SJSA1 (cell line): ENCODE data around the gene DDX49. TPM values are rescaled to one million over a fixed set of nuclear protein-coding genes. Genes with fewer than 3 reads are reported as not detected.

Experiments
- DNase-seq, 2 experiments: peaks; one replicate each; pipeline ENCODE4 v3.0.0-alpha.2; 2015 to 2020; ENCODE audit warnings: low spot score in 2 of 2, low read depth in 1 of 2
- H3K27ac ChIP-seq: fragments of 250-450 bp; sonication (Bioruptor Pico); 2 replicates; pipeline ENCODE4 v1.5.1; 2020; ENCODE audit warnings: mild to moderate bottlenecking, moderate library complexity
- H3K27me3 ChIP-seq: fragments of 250-450 bp; sonication (Bioruptor Pico); replicated peaks from 2 replicates; pipeline ENCODE4 v1.5.1; 2020; ENCODE audit warnings: mild to moderate bottlenecking, moderate library complexity
- H3K36me3 ChIP-seq: fragments of 250-450 bp; sonication (Bioruptor Pico); 2 replicates; pipeline ENCODE4 v1.5.1; 2020; ENCODE audit warnings: mild to moderate bottlenecking
- H3K4me1 ChIP-seq: fragments of 250-450 bp; sonication (Bioruptor Pico); replicated peaks from 2 replicates; pipeline ENCODE4 v1.6.1; 2021; ENCODE audit warnings: mild to moderate bottlenecking
- H3K4me3 ChIP-seq: fragments of 250-450 bp; sonication (Bioruptor Pico); 2 replicates; pipeline ENCODE4 v1.5.1; 2020; ENCODE audit warnings: mild to moderate bottlenecking
- H3K9me3 ChIP-seq: fragments of 250-450 bp; sonication (Bioruptor Pico); replicated peaks from 2 replicates; pipeline ENCODE4 v1.5.1; 2020; ENCODE audit warnings: mild to moderate bottlenecking
- total RNA-seq: library from RNA; depleted of rRNA; stranded (reverse); fragments of >200 nt; shearing (Covaris generic); gene quantifications from 2 replicates; pipeline ENCODE4 v1.2.3, GENCODE V29; 2014

Gene DDX49
- total RNA-seq, 1 experiment from 2014 or later: 105 TPM

DNA sequence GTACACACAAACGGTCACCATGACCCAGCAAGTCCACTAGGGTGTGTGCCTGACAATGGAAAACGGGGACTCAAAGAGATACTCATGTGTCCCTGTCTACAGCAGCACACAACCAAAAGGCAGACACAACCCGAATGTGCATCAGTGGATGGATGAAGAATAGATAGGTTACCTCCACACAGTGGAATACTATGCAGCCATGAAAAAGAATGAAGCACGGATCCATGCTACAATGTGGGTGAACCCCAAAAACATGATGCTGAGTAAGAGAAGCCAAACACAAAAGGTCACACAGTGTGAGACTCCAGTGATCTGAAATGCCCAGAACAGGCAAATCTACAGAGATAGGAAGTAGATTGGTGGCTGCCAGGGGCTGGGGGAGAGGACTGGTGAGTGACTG lies 32.5 kb upstream of the DDX49 start:
- DNase-seq: no peak
- Histone ChIP-seq H3K4me1 (no peaks in the 10 kb centered on the region), H3K4me3 (no peak overlapping the region), H3K36me3 (no peaks in the 10 kb centered on the region), H3K27me3 (0 out of 2 replicates have a peak, but pooled peaks cover 3% of the 10 kb centered on the region), H3K27ac (no peak overlapping the region), H3K9me3 (peaks cover 4% of the 10 kb centered on the region; the same call in 1 of the 2 replicates)

DNA sequence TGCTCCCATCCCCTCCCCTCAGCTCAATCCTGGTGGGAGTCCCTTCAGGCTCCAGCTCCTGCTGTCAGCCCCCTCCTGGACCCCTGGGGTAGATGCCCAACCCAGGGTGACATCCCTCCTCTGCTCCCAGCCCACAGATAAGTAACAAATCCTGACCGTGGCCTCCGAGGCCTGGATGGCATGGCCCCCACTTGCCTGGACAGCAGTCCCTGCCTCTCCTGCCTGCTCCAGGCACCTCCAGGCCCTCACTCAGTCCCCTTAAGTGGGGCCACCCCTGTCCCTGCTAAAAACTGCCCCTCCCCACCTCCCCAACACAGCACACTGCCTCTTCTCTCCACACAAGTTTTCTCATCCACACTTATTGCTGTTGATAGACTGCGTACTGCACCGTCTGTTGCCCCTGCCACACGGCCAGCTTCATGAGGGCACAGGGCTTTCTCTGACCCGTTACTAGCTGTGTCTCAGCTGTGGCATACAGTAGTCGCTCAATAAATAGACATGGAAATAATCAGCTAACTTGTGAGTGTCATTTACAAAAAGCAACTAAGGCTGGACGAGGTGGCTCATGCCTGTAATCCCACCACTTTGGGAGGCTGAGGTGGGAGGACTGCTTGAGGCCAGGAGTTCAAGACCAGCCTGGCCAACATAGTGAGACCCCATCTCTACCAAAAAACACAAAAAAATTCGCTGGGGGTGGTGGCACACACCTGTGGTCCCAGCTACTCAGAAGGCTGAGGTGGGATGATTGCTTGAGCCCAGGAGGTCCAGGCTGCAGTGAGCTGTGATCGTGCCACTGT lies 29.4 kb upstream of the DDX49 start:
- Histone ChIP-seq H3K9me3 (peaks cover 4% of the 10 kb centered on the region; the same call in 1 of the 2 replicates), H3K4me3 (no peak overlapping the region), H3K27me3 (peaks cover 16% of the 10 kb centered on the region), H3K27ac (no peak overlapping the region), H3K4me1 (peaks cover 3% of the 10 kb centered on the region), H3K36me3 (no peaks in the 10 kb centered on the region)
- DNase-seq: peak in 1 of 2 experiments; percentile 43

DNA sequence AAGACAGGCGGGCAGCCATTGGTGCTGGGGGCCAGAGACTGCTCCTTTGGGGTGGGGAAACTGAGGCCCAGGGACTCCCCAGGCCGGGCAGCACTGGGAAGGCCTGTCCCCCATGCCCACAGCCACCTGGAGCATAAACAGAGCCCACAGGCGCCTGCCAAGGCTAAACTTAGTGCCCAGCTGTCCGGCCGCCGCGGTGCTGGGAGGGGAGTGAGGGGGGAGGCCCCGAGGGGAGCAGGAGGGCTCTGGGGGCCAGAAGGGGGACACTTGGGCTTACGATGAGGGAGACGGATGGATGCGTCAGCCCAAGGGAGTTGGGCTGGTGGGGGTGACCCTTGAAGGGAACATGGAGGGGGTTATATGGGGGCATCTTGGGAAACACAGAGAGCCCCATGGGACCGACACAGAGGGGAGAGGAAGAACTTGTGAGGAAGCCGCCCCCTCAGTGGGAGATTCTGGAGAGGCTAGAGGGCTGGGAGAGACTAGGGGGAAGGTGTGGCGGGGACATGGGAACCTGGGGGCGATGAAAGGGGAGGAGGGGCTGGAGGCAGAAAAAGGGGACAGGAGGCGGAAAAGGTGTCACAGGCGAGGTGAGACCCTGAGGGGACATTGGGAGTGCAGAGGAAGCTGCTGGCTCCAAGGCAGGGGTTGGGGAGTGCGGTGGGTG lies 25.8 kb upstream of the DDX49 start:
- peaks cover 9% of the 10 kb centered on the region for H3K4me1 ChIP-seq
- no peaks in the 10 kb centered on the region for H3K9me3 ChIP-seq
- peaks cover 22% of the 10 kb centered on the region for H3K27me3 ChIP-seq
- no peak for DNase-seq
- no peak overlapping the region for H3K27ac ChIP-seq
- no peaks in the 10 kb centered on the region; the same call in 1 of the 2 replicates for H3K36me3 ChIP-seq
- no peak overlapping the region for H3K4me3 ChIP-seq

DNA sequence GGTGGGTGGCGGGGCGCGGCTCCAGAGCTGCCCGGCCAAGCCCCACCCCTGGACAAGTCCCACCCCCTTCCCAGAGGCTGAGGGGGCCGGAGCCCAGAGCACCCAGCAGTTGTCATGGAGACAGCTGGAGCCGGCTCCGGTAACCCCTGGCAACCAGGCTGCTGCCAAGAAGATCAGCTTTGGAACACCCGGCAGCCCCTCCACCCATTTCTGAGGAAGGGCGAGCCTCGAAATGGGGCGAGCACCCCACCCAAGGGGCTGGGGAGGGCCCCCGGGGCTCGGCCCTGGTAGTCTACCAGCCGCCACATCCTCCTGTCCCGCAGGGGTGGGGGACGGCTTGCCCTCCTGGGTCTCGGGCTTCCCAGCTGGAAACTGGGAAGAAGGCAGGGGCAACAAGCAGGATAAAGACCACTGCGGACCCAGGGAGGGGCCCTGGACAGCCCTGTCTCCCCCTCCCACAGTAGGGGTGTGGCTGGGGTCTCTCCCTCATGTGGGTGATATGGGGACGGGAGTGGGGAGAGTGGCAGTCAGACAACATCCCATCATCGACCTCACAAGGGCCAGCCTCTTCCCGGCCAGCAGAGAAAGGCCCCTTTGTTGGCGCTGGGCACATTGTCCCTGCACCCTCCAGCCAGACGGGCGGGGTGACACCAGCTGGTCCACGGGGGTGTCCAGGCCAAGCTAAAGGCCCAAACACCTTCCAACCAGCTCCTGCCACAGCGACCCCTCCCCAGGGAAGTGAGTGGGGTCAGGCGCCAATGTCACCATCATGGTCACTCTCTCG lies 25.1 kb upstream of the DDX49 start:
- Histone ChIP-seq H3K36me3 (peaks cover 6% of the 10 kb centered on the region; the same call in 1 of the 2 replicates), H3K4me3 (no peak overlapping the region), H3K9me3 (no peaks in the 10 kb centered on the region), H3K27me3 (peaks cover 22% of the 10 kb centered on the region), H3K4me1 (peaks cover 9% of the 10 kb centered on the region), H3K27ac (no peak overlapping the region)
- DNase-seq: no peak

DNA sequence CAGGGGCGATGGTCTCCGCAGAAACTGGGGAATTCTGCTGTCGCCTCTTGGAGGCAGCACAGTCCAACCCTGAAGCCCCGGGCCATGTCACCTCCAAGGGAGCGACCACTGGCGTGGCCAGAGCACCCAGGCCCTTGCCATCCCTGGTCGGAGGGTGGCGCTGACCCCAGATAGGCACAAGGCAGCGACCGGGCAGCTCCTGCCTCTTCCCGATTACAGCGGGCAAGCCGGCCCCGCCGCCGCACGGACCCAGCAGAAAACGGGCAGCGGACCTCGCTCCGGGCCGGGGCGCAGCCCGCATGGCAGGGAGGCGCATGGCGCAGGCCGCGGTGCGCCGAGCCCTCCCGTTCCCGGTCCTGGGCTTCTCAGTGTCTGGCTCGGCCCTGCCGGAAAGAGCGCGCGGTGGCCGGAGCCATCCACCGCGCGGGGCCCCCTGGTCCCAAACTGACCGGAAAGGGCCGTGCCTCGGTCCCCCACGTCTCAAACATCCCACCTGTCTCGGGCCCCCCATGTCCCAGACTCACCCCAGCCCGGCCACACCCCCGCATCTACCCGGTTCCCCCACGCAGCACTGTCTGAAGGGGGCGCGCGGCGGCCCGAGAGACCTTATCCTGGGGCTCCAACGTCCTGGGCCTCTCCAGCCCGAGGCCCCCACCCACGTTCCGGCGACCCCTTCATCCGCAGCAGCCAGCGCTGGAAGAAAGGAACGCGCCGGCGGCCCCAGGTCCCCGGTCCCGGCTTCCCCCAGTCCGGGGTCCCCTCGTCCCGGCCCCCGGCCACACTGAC lies 24.3 kb upstream of the DDX49 start:
- Histone ChIP-seq H3K9me3 (no peaks in the 10 kb centered on the region), H3K36me3 (peaks cover 14% of the 10 kb centered on the region), H3K4me3 (peak overlapping the region; percentile 19), H3K27me3 (peaks cover 22% of the 10 kb centered on the region), H3K27ac (no peak overlapping the region), H3K4me1 (peaks cover 9% of the 10 kb centered on the region)
- DNase-seq: peak in 1 of 2 experiments; percentile 46

DNA sequence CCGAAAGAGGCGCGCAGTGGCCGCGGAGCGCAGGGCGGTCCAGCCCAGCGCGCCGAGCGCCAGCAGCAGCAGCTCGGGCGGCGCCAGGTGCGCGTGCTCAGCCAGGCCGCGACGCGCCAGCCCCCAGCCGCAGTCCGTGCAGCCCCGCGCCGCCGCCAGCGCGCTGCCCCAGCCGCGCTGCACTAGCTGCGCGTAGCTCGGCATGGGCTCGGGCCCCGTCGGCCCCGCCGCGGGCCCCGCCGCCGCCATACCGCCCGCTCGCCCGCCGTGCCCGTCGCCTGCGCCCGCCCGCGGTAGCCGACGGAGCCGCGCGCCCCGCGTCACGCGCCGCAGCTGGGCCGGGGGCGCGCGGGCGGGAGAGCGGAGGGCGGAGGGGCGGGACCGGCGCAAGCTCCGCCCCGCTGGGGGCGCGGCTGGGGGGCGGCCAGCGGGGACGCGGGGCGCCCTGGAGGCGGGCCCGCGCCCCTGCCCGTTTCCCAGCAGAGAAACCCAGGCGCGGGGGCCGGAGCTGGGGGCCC lies 23.6 kb upstream of the DDX49 start, which contains the start of gene CERS1:
Gene CERS1 (minus strand): TSS at position 335 of the 518 bp plus-strand sequence. CDS start 86 bp downstream, at position 249.
- Histone ChIP-seq H3K27me3 (peaks cover 22% of the 10 kb centered on the region), H3K9me3 (no peaks in the 10 kb centered on the region), H3K4me1 (peaks cover 9% of the 10 kb centered on the region), H3K4me3 (peak within 1 kb of the TSS; percentile 19), H3K27ac (no peak within 1 kb of the TSS), H3K36me3 (peaks cover 16% of the 10 kb centered on the region)
- DNase-seq: no peak

DNA sequence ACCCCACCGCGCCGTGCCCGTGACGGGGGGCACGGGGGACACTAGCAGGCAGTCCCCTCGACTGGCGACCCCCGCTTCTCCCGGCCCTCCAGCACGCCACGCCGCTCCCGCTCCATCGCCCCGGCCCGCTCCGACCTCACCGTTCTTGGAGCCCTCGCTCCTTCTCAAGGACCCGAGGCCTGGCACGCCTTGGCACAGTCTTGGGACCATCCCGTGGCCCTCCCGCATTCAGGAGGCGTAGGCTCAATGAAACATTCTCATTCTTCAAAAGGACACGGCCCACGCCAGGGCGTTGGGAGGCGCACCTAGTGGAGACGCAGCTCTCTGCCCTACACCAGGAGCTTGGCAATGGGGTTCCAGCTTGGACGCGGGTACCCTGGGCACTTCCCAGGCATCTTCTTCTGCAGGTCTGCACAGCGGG lies 23.1 kb upstream of the DDX49 start:
- no peak for DNase-seq

DNA sequence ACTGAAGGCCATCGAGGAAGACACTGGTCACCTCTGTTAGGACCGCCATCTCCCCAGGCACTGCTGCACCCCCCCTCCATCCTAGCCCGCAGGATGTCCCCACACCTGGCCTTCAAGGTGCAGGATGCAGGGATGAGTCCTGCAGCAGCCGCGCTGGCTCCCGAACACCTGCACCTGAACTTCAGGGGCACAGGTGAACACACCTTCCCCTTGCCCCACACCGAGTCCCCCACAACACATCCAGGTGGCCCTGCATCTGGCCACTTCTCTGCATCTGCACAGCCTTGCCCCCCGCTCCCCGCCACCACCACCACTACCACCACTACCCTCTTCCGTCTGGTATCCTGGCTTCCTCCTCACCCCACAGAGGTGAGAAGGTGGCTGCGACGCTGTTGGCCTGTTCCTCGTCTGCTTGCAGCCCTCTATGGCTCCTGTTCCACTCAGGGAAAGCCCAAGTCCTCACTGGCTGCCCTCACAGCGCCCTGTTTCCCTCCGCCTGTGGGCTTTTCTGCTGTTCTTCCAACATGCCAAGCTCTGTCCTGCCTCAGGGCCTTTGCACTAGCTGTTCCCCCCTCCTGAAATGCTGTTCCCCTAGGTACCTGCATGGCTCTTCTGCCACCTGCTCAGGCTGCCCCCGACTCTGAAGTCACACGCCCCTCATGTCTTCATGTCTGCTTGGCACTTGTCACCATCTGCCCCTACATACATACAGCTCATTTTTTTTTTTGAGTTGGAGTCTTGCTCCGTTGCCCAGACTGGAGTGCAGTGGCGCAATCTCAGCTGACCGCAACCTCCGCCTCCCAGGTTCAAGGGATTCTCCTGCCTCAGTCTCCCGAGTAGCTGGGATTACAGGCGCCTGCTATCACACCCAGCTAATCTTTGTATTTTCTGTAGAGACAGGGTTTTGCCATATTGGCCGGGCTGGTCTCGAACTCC lies 22.2 kb upstream of the DDX49 start:
- Histone ChIP-seq H3K9me3 (no peaks in the 10 kb centered on the region), H3K4me3 (no peak overlapping the region), H3K27me3 (peaks cover 19% of the 10 kb centered on the region), H3K27ac (no peak overlapping the region), H3K36me3 (peaks cover 24% of the 10 kb centered on the region), H3K4me1 (peaks cover 9% of the 10 kb centered on the region)
- DNase-seq: no peak

More for the DNA sequence above, 23.1 kb upstream of the DDX49 start:
- Histone ChIP-seq H3K27ac (no peak overlapping the region), H3K4me1 (peaks cover 9% of the 10 kb centered on the region), H3K36me3 (peaks cover 20% of the 10 kb centered on the region), H3K9me3 (no peaks in the 10 kb centered on the region), H3K27me3 (peaks cover 20% of the 10 kb centered on the region), H3K4me3 (no peak overlapping the region)

DNA sequence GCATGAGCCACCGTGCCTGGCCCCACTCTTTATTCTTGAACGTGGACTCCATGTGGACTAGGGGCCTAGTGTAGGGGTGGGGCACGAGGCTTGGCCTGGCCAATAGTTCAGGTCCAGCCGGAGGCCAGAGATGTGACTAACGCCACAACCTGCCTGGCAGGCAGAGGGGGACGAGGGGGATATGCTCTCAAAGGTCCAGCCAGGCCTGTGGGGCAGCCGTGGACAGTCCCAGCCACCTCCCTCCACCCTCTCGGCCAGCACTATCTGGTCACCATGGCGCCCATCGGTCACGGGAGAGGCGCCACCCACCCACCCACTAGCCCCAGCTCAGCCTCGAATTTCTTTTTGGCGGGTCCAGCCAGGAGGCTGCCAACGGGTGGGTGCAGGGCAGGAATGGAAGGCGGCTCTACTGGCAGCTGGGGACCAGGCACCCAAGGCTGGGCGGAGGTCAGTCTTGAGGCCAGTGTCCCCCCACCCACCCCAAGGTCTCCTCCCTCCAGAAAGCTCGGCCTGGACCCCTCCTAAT lies 21.4 kb upstream of the DDX49 start:
- Histone ChIP-seq H3K4me3 (no peak overlapping the region), H3K36me3 (peaks cover 24% of the 10 kb centered on the region), H3K4me1 (peaks cover 9% of the 10 kb centered on the region), H3K9me3 (no peaks in the 10 kb centered on the region), H3K27ac (no peak overlapping the region), H3K27me3 (peaks cover 19% of the 10 kb centered on the region)
- DNase-seq: peak in 1 of 2 experiments; percentile 46

DNA sequence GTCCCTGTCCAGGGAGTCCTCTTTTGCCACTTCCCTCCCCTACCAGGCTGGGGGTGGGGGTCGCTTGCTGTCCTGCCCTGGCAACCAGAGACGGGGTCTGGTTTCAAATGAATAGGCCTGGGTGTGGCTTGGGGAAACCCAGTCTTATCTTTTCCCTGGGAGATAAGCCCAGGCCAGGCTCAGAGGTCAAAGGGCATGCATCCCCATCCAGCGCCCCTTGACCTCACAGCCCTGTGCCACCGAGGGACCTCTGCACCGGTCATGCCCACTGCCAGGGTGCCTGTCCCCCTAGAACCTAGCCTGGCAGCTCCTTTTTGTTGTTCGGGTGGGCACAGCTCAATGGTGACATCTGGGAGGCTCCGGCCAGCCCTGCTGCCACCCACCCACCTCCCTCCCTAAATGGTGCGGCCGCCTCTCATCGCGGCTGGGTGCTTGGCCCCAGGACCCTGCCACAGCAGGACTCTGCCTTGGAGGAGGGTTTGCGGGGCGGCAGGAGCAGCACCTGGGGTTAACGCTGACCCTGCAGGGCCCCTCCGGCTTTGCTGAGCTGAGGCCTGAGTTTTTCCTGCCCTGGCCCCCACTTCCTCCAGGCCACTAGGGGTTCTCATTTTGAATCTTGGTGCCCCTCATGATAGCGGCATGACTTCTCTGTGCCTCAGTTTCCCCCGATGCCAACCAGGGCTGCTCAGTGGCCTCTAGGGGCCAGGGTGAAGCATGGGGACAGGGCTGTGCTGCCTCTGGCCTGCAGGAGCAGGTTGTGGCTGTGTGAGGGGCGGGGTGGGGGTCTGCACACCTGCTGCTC lies 20.7 kb upstream of the DDX49 start:
- peaks cover 27% of the 10 kb centered on the region for H3K36me3 ChIP-seq
- H3K4me3 ChIP-seq: no peak overlapping the region
- no peaks in the 10 kb centered on the region for H3K9me3 ChIP-seq
- H3K4me1 ChIP-seq: peaks cover 9% of the 10 kb centered on the region
- H3K27me3 ChIP-seq: peaks cover 16% of the 10 kb centered on the region
- DNase-seq: peak in 1 of 2 experiments; percentile 36
- H3K27ac ChIP-seq: no peak overlapping the region
